ENCODE measurements around the gene UVSSA.

The UVSSA gene

GRCh38 chr4:1328267-1329155 lies 18.5 kb upstream of the UVSSA start:
- Histone ChIP-seq H3K9ac (no peak overlapping the region), H3K4me3 (IDR thresholded peaks at IDR 0.05; ENCODE audit: insufficient read depth, low read depth, low read length) (no peak overlapping the region), H3K36me3 (ENCODE audit: insufficient read depth) (no peaks in the 10 kb centered on the region), H3K79me2 (ENCODE audit: insufficient read depth, low read depth) (no peaks in the 10 kb centered on the region), H3K4me1 (ENCODE audit: low read depth, poor library complexity, severe bottlenecking) (no peaks in the 10 kb centered on the region), H3K27ac (no peak overlapping the region), H4K20me1 (ENCODE audit: insufficient read depth) (no peaks in the 10 kb centered on the region), H3K4me2 (no peak overlapping the region), H3K27me3 (ENCODE audit: insufficient read depth, low read depth) (no peaks in the 10 kb centered on the region), H2AFZ (ENCODE audit: low read depth) (no peak overlapping the region)
- TF ChIP-seq, protein P1, sequence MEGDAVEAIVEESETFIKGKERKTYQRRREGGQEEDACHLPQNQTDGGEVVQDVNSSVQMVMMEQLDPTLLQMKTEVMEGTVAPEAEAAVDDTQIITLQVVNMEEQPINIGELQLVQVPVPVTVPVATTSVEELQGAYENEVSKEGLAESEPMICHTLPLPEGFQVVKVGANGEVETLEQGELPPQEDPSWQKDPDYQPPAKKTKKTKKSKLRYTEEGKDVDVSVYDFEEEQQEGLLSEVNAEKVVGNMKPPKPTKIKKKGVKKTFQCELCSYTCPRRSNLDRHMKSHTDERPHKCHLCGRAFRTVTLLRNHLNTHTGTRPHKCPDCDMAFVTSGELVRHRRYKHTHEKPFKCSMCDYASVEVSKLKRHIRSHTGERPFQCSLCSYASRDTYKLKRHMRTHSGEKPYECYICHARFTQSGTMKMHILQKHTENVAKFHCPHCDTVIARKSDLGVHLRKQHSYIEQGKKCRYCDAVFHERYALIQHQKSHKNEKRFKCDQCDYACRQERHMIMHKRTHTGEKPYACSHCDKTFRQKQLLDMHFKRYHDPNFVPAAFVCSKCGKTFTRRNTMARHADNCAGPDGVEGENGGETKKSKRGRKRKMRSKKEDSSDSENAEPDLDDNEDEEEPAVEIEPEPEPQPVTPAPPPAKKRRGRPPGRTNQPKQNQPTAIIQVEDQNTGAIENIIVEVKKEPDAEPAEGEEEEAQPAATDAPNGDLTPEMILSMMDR (conservative IDR thresholded peaks at IDR 0.05; ENCODE audit: low read depth, low read length), result no peak

DNA sequence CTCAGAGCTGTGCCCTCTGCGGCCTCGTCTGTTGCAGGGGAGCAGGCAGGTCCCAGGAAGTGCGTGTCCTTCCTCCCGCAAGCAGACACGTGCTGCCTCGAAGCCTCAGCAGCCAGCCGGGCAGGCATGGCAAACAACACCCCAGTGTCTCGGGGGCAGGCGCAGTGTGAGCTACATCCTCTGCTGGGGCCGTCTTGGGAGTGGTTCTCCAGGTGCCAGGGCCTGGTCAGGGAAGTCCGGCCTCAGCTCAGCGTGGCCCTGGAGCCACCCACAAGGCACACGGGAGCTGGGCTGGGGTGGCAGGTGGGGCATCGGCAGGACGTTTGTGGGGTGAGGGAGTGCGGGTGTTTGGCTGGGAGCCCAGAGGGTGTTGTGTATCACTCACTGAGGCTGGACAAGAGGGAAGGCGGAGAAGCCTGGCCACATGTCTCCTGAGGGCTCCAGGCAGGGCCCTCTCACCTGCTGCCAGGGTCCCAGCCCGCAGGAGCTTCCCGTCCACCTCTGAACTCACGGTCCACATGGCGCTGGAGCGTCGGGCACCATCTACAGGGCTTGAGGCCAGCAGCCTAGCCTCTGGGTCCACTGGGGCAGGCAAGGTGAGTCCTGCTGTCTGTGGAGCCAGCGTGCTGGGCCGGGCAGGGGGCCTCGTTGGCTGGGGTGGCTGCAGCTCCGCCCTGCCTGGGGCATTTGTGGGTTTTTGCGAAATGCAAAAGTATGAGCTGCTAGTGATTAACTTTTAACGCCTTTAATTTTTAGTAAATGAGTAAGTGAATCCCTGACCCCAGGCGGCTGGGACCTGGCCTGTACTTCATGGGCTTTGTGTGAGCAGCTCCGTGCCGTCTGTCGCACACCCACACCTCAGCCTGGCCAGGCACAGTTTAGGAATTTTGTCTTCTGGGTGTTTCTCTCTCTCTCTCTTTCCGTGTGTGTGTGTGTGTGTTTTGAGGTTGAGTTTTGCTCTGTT lies 17.3 kb upstream of the UVSSA start:
- Histone ChIP-seq H2AFZ (ENCODE audit: low read depth) (no peak overlapping the region), H3K79me2 (ENCODE audit: insufficient read depth, low read depth) (no peaks in the 10 kb centered on the region), H3K36me3 (ENCODE audit: insufficient read depth) (no peaks in the 10 kb centered on the region)

DNA sequence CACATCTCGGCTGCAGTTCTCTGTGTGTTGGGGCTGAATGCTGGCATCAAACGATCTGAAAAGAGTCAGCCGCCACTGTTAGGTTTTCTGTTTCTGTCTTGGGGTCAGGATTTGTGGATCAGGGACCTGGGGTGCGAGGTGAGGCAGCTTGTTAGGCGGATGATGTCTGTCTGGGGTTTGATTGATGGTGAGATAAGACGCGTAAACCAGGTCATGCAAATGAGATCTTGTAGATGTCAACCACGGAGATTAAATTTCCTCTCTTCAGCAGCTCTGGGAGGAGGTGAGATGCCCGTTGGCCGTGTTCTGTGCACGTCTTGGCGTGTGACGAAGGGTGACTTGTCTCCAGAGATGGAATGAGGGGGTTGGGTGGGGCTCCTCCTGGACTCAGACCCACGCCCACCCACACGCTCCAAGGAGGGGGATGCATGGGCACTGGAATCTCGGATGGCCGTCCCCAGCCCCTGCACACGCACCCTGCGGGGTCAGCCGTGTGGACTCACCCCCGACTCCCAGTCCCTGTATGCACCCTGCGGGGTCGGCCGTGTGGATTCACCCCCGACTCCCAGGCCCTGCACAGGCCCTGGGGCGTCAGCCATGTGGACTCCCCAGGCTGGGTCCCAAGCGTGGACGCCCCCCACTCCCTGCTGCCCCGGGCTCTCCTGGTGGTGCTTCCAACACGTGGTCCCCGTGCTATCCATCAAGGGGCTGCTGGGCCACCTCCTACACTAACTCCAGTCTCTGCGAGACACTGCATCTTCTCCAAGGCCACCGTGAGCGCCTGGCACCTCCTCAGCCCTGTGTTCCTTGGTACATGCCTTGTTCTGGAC lies 16.0 kb upstream of the UVSSA start:
- Histone ChIP-seq H3K4me3 (IDR thresholded peaks at IDR 0.05; ENCODE audit: insufficient read depth, low read depth, low read length) (no peak overlapping the region), H3K27ac (no peak overlapping the region), H3K27me3 (ENCODE audit: insufficient read depth, low read depth) (no peaks in the 10 kb centered on the region), H3K36me3 (ENCODE audit: insufficient read depth) (no peaks in the 10 kb centered on the region), H3K79me2 (ENCODE audit: insufficient read depth, low read depth) (no peaks in the 10 kb centered on the region), H4K20me1 (ENCODE audit: insufficient read depth) (no peaks in the 10 kb centered on the region), H2AFZ (ENCODE audit: low read depth) (no peak overlapping the region), H3K9ac (no peak overlapping the region), H3K4me1 (ENCODE audit: low read depth, poor library complexity, severe bottlenecking) (no peaks in the 10 kb centered on the region), H3K4me2 (no peak overlapping the region)
- TF ChIP-seq, protein P1 (conservative IDR thresholded peaks at IDR 0.05; ENCODE audit: low read depth, low read length), result no peak

More for the DNA sequence above, 17.3 kb upstream of the UVSSA start:
- TF ChIP-seq, protein P1 (conservative IDR thresholded peaks at IDR 0.05; ENCODE audit: low read depth, low read length), result no peak
- no peak overlapping the region for H3K27ac ChIP-seq
- H3K27me3 ChIP-seq (ENCODE audit: insufficient read depth, low read depth), result no peaks in the 10 kb centered on the region
- H3K4me2 ChIP-seq, result no peak overlapping the region
- no peaks in the 10 kb centered on the region for H3K4me1 ChIP-seq (ENCODE audit: low read depth, poor library complexity, severe bottlenecking)
- H4K20me1 ChIP-seq (ENCODE audit: insufficient read depth), result no peaks in the 10 kb centered on the region
- no peak overlapping the region for H3K9ac ChIP-seq
- no peak overlapping the region for H3K4me3 ChIP-seq (IDR thresholded peaks at IDR 0.05; ENCODE audit: insufficient read depth, low read depth, low read length)

Data from KMS-11 (cell line).